Naive thymus-derived CD4-positive, alpha-beta T cell (primary cell): ENCODE results near the gene KCTD18. TPM values are rescaled to one million over a fixed set of nuclear protein-coding genes. Genes with fewer than 3 reads are reported as not detected.

Experiments
- ATAC-seq: fragments of 150-1000 bp; cut with Tn5 transposase; 2 replicates; pipeline ENCODE4 v1.10.0; 2021; ENCODE audit warnings: mild to moderate bottlenecking, moderate library complexity
- CTCF ChIA-PET: fragments of 350-600 bp; sonication (Branson Sonifier 250); formaldehyde crosslinking; loops from one replicate; lab custom pipeline; 2021; ENCODE audit warnings: antibody characterized with exemption; lab: Charles Lee
- POLR2A ChIA-PET: fragments of 350-600 bp; sonication (Branson Sonifier 250); formaldehyde crosslinking; loops from one replicate; lab custom pipeline; 2021; ENCODE audit warnings: antibody characterized with exemption, inconsistent platforms; lab: Charles Lee
- DNase-seq, 9 donors: peaks; one replicate each; pipeline versions ENCODE4 v3.0.0 to v3.0.0-alpha.2; 2020 to 2022; ENCODE audit warnings: mixed read lengths in 1 of 9
- H3K27ac ChIP-seq: one replicate; pipeline ENCODE4 v1.7.0; 2013; ENCODE audit warnings: mild to moderate bottlenecking, low read depth, low read length, moderate library complexity
- H3K27me3 ChIP-seq, 2 donors: one replicate each; pipeline ENCODE4 v1.7.0; 2013; ENCODE audit warnings: low read length in 2 of 2, mild to moderate bottlenecking in 2 of 2, moderate library complexity in 2 of 2; ENCODE audit not compliant: control insufficient read depth in 2 of 2, insufficient read depth in 2 of 2
- H3K36me3 ChIP-seq, 3 experiments: 1 replicate in 2 of 3; 2 replicates in 1 of 3; pipeline ENCODE4 v1.7.0; 2013; ENCODE audit warnings: low read length in 3 of 3, mild to moderate bottlenecking in 3 of 3, moderate library complexity in 1 of 3; ENCODE audit not compliant: insufficient read depth in 3 of 3, control insufficient read depth in 2 of 3
- H3K4me1 ChIP-seq, 2 donors: one replicate each; pipeline ENCODE4 v1.7.0; 2013; ENCODE audit warnings: low read length in 2 of 2, mild to moderate bottlenecking in 2 of 2, moderate library complexity in 1 of 2; ENCODE audit not compliant: control insufficient read depth in 2 of 2, insufficient read depth in 2 of 2
- H3K4me3 ChIP-seq: 2 replicates; pipeline ENCODE4 v1.7.0; 2013; ENCODE audit warnings: mild to moderate bottlenecking, low read length
- H3K9me3 ChIP-seq, 3 experiments: 1 replicate in 2 of 3; 2 replicates in 1 of 3; pipeline ENCODE4 v1.7.0; 2013; ENCODE audit warnings: low read length in 3 of 3; ENCODE audit not compliant: control insufficient read depth in 2 of 3
- H3K27ac Mint-ChIP-seq, 9 donors: one replicate each; pipeline ENCODE4 v1.8.0; 2020 to 2022; ENCODE audit warnings: mixed read lengths in 9 of 9, mild to moderate bottlenecking in 8 of 9, moderate library complexity in 5 of 9, inconsistent platforms in 2 of 9
- H3K27me3 Mint-ChIP-seq, 5 donors: one replicate each; pipeline ENCODE4 v1.8.0; 2021 to 2022; ENCODE audit warnings: mixed read lengths in 5 of 5, mild to moderate bottlenecking in 1 of 5
- H3K36me3 Mint-ChIP-seq, 5 donors: one replicate each; pipeline ENCODE4 v1.8.0; 2020 to 2022; ENCODE audit warnings: mixed read lengths in 5 of 5, mild to moderate bottlenecking in 3 of 5, inconsistent platforms in 1 of 5
- H3K4me1 Mint-ChIP-seq, 7 donors: one replicate each; pipeline ENCODE4 v1.8.0; 2020 to 2022; ENCODE audit warnings: mixed read lengths in 7 of 7, mild to moderate bottlenecking in 3 of 7, inconsistent platforms in 1 of 7
- H3K4me3 Mint-ChIP-seq, 10 donors: one replicate each; pipeline ENCODE4 v1.8.0; 2020 to 2022; ENCODE audit warnings: mild to moderate bottlenecking in 10 of 10, mixed read lengths in 10 of 10, moderate library complexity in 6 of 10, inconsistent platforms in 2 of 10
- H3K9me3 Mint-ChIP-seq, 11 donors: one replicate each; pipeline ENCODE4 v1.8.0; 2020 to 2022; ENCODE audit warnings: mixed read lengths in 11 of 11, mild to moderate bottlenecking in 4 of 11, inconsistent platforms in 1 of 11, moderate library complexity in 1 of 11
- intact Hi-C, 2 donors: fragments of 100-400 bp; cut with micrococcal nuclease; formaldehyde crosslinking; loops; one replicate each; pipeline ENCODE4 v1.15.1; 2023
- polyA plus RNA-seq, 2 donors: library from polyadenylated mRNA; unstranded; fragments of 300-500 nt; fragmentation: Illumina TruSeq; gene quantifications; one replicate each; pipeline ENCODE4 v1.2.3, GENCODE V29; 2021
- total RNA-seq, 6 experiments: library from RNA in 5 of 6; stranded (reverse) in 5 of 6; gene quantifications; 1 replicate in 5 of 6; 2 replicates in 1 of 6; pipeline ENCODE4 v1.2.3 and lab custom pipeline; 2021 to 2026

Gene KCTD18
- total and polyA plus RNA-seq, 7 experiments from 2014 or later = 13.2 to 20.8 (median 18.4) TPM

- POLR2A ChIA-PET = no interaction called here
Measured at GRCh38 chr2:200475795-200476194, 34.1 kb downstream of the KCTD18 start.

GRCh38 chr2:200472853-200473464, 36.9 kb downstream of the KCTD18 start:
- DNase-seq (no peak), ATAC-seq (no peak)
- Mint-ChIP-seq H3K9me3 (peaks cover 0 to 2% (median 0%) of the 10 kb centered on the region in 11 donors), H3K27ac (no peak overlapping the region), H3K27me3 (no peaks in the 10 kb centered on the region), H3K4me3 (no peak overlapping the region), H3K36me3 (peaks cover 0 to 11% (median 0%) of the 10 kb centered on the region in 5 donors), H3K4me1 (peaks cover 11 to 25% (median 20%) of the 10 kb centered on the region in 7 donors)
- peaks cover 6 to 14% of the 10 kb centered on the region in 2 donors for H3K4me1 ChIP-seq
- no peaks in the 10 kb centered on the region for H3K27me3 ChIP-seq
- H3K36me3 ChIP-seq = no peaks in the 10 kb centered on the region
- H3K9me3 ChIP-seq = no peaks in the 10 kb centered on the region
- CTCF ChIA-PET = interaction anchor here (0.6 to 4.3 kb wide), 6 partner anchors 8 to 493 kb away, joined by 3 to 31 read pairs (median 6); no protein-coding TSS in a partner anchor
- H3K27ac ChIP-seq = no peak overlapping the region
- POLR2A ChIA-PET = no interaction called here
- intact Hi-C loops = no loop called here
- no peak overlapping the region for H3K4me3 ChIP-seq

More at GRCh38 chr2:200475795-200476194, 34.1 kb downstream of the KCTD18 start:
- Histone ChIP-seq H3K27ac (no peak overlapping the region), H3K4me3 (no peak overlapping the region), H3K9me3 (no peaks in the 10 kb centered on the region), H3K27me3 (no peaks in the 10 kb centered on the region), H3K4me1 (peaks cover 0 to 3% of the 10 kb centered on the region in 2 donors), H3K36me3 (no peaks in the 10 kb centered on the region)
- ATAC-seq = no peak
- no peak overlapping the region for H3K4me3 Mint-ChIP-seq
- H3K4me1 Mint-ChIP-seq = peaks cover 2 to 15% (median 6%) of the 10 kb centered on the region in 7 donors
- CTCF ChIA-PET = interaction anchor here (1.7 kb wide), 1 partner anchor 99 kb away, joined by 4 read pairs; no protein-coding TSS in a partner anchor
- intact Hi-C loops = no loop called here
- H3K36me3 Mint-ChIP-seq = peaks cover 0 to 14% (median 0%) of the 10 kb centered on the region in 5 donors
- no peak overlapping the region for H3K27ac Mint-ChIP-seq
- no peaks in the 10 kb centered on the region for H3K9me3 Mint-ChIP-seq
- no peaks in the 10 kb centered on the region for H3K27me3 Mint-ChIP-seq
- DNase-seq = no peak

- H3K36me3 Mint-ChIP-seq = peaks cover 0 to 9% (median 0%) of the 10 kb centered on the region in 5 donors
- no peaks in the 10 kb centered on the region for H3K9me3 ChIP-seq
- H3K36me3 ChIP-seq = no peaks in the 10 kb centered on the region
- peaks cover 19 to 34% (median 29%) of the 10 kb centered on the region in 7 donors for H3K4me1 Mint-ChIP-seq
- ChIA-PET CTCF (interaction anchor here (0.8 to 4.3 kb wide), 6 partner anchors 9 to 492 kb away, joined by 3 to 31 read pairs (median 6); no protein-coding TSS in a partner anchor), POLR2A (interaction anchor here (1.1 to 1.2 kb wide), 2 partner anchors 100 to 278 kb away, joined by 3 read pairs; no protein-coding TSS in a partner anchor)
- H3K27me3 Mint-ChIP-seq = no peaks in the 10 kb centered on the region
- peaks cover 15 to 23% of the 10 kb centered on the region in 2 donors for H3K4me1 ChIP-seq
- intact Hi-C loops = loop anchor here (1.0 kb wide), 3 partner anchors 9 to 492 kb away; no protein-coding TSS in a partner anchor
- no peak for ATAC-seq
- no peak overlapping the region for H3K27ac Mint-ChIP-seq
- H3K9me3 Mint-ChIP-seq = peaks cover 0 to 2% (median 0%) of the 10 kb centered on the region in 11 donors
- no peak overlapping the region for H3K27ac ChIP-seq
- no peak overlapping the region for H3K4me3 ChIP-seq
- H3K4me3 Mint-ChIP-seq = no peak overlapping the region
- H3K27me3 ChIP-seq = no peaks in the 10 kb centered on the region
- DNase-seq = no peak
Measured at GRCh38 chr2:200471928-200472645, 37.8 kb downstream of the KCTD18 start.

GRCh38 chr2:200471324-200471848, 38.5 kb downstream of the KCTD18 start:
- ATAC-seq = peak; percentile 56
- Histone ChIP-seq H3K36me3 (no peaks in the 10 kb centered on the region), H3K27ac (no peak overlapping the region), H3K27me3 (no peaks in the 10 kb centered on the region), H3K4me1 (peaks cover 20 to 30% of the 10 kb centered on the region in 2 donors), H3K4me3 (no peak overlapping the region), H3K9me3 (no peaks in the 10 kb centered on the region)
- ChIA-PET CTCF (interaction anchor here (0.8 to 4.3 kb wide), 6 partner anchors 9 to 492 kb away, joined by 3 to 31 read pairs (median 4); partner anchors contain the start of gene KCTD18), POLR2A (interaction anchor here (1.1 to 1.2 kb wide), 2 partner anchors 99 to 277 kb away, joined by 3 read pairs; no protein-coding TSS in a partner anchor)
- peak in 7 of 9 donors; percentile 20 to 47 (median 39) for DNase-seq
- Mint-ChIP-seq H3K4me3 (peak overlapping the region in 7 of 10 donors; percentile 1 to 81 (median 46)), H3K36me3 (peaks cover 0 to 9% (median 0%) of the 10 kb centered on the region in 5 donors), H3K9me3 (peaks cover 0 to 2% (median 0%) of the 10 kb centered on the region in 11 donors), H3K27ac (peak overlapping the region in 3 of 9 donors; percentile 32 to 64 (median 44)), H3K27me3 (no peaks in the 10 kb centered on the region), H3K4me1 (peaks cover 23 to 41% (median 35%) of the 10 kb centered on the region in 7 donors)
- intact Hi-C loops = loop anchor here (1.0 kb wide), 3 partner anchors 10 to 491 kb away; no protein-coding TSS in a partner anchor

GRCh38 chr2:200470230-200470629, 39.6 kb downstream of the KCTD18 start:
- H3K36me3 ChIP-seq = no peaks in the 10 kb centered on the region
- ATAC-seq (no peak), DNase-seq (no peak)
- H3K27ac Mint-ChIP-seq = peak overlapping the region in 3 of 9 donors; percentile 9 to 86 (median 11)
- peaks cover 0 to 2% (median 0%) of the 10 kb centered on the region in 11 donors for H3K9me3 Mint-ChIP-seq
- no peaks in the 10 kb centered on the region for H3K27me3 Mint-ChIP-seq
- CTCF ChIA-PET = interaction anchor here (0.6 to 4.3 kb wide), 5 partner anchors 15 to 1090 kb away, joined by 3 to 31 read pairs (median 3); partner anchors contain the start of gene KCTD18
- POLR2A ChIA-PET = no interaction called here
- no peak overlapping the region for H3K4me3 Mint-ChIP-seq
- no peak overlapping the region for H3K4me3 ChIP-seq
- peaks cover 23 to 53% (median 46%) of the 10 kb centered on the region in 7 donors for H3K4me1 Mint-ChIP-seq
- no peak overlapping the region for H3K27ac ChIP-seq
- H3K4me1 ChIP-seq = peaks cover 26 to 38% of the 10 kb centered on the region in 2 donors
- peaks cover 0 to 11% (median 0%) of the 10 kb centered on the region in 5 donors for H3K36me3 Mint-ChIP-seq
- H3K27me3 ChIP-seq = no peaks in the 10 kb centered on the region
- no peaks in the 10 kb centered on the region for H3K9me3 ChIP-seq
- intact Hi-C loops = no loop called here

GRCh38 chr2:200469708-200470211, 40.1 kb downstream of the KCTD18 start:
- H3K9me3 ChIP-seq = no peaks in the 10 kb centered on the region
- peaks cover 23 to 57% (median 47%) of the 10 kb centered on the region in 7 donors for H3K4me1 Mint-ChIP-seq
- intact Hi-C loops = loop anchor here (2.0 to 10.0 kb wide), 3 partner anchors 45 to 163 kb away; partner anchors contain the start of genes KCTD18 (in 1 of the 2) and SPATS2L (in 1 of the 2)
- POLR2A ChIA-PET = no interaction called here
- peaks cover 26 to 38% of the 10 kb centered on the region in 2 donors for H3K4me1 ChIP-seq
- H3K36me3 Mint-ChIP-seq = peaks cover 0 to 14% (median 0%) of the 10 kb centered on the region in 5 donors
- no peak overlapping the region for H3K4me3 ChIP-seq
- H3K27me3 ChIP-seq = no peaks in the 10 kb centered on the region
- H3K9me3 Mint-ChIP-seq = peaks cover 0 to 2% (median 0%) of the 10 kb centered on the region in 11 donors
- DNase-seq = no peak
- H3K27ac Mint-ChIP-seq = peak overlapping the region in 4 of 9 donors; percentile 9 to 87 (median 48)
- ATAC-seq = no peak
- H3K36me3 ChIP-seq = no peaks in the 10 kb centered on the region
- H3K27ac ChIP-seq = no peak overlapping the region
- H3K4me3 Mint-ChIP-seq = no peak overlapping the region
- CTCF ChIA-PET = interaction anchor here (0.6 to 4.3 kb wide), 6 partner anchors 9 to 1091 kb away, joined by 3 to 31 read pairs (median 4); partner anchors contain the start of gene KCTD18
- H3K27me3 Mint-ChIP-seq = no peaks in the 10 kb centered on the region
